Left renal cortex interstitium (tissue), 4 donors: Measurements from ENCODE around the gene SCN2A. TPM values are rescaled to one million over a fixed set of nuclear protein-coding genes. Genes with fewer than 3 reads are reported as not detected.

Experiments
- DNase-seq, 4 donors: peaks; one replicate each; pipeline ENCODE4 v3.0.0-alpha.2; 2013; ENCODE audit warnings: low read depth in 4 of 4, low spot score in 2 of 4, missing footprints in 1 of 4
- polyA plus RNA-seq, 4 donors: library from polyadenylated mRNA; unstranded; fragments of 120-200 nt; gene quantifications; one replicate each; pipeline ENCODE4 v1.2.1, GENCODE V29; 2013; ENCODE audit not compliant: insufficient read length in 4 of 4

The SCN2A gene
- polyA plus RNA-seq: 1 to 10 TPM; 1.6 to 4.7 (median 2.9) TPM

DNA sequence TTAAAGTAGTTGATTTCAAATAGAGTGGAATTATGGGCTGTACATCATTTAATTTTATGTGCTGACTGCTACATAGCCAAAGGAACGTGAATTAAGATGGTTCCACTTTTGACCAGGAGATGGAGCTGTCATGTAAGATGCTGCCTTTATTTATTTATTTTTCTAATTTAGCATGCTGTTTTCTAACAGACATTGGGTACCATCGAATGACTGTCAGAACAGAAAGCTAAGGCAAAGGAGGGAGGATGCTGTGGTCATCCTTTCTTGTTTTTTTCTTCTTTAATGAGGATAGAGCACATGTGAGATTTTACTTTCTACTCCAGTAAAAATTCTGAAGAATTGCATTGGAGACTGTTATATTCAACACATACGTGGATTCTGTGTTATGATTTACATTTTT is at the start of gene SCN2A:
Gene SCN2A, plus strand, starts transcription at position 185 of the 400 bp plus-strand sequence. CDS start 56,410 bp downstream, outside the sequence.
- DNase-seq: peak in 3 of 4 donors; percentile 13 to 31 (median 18)

DNA sequence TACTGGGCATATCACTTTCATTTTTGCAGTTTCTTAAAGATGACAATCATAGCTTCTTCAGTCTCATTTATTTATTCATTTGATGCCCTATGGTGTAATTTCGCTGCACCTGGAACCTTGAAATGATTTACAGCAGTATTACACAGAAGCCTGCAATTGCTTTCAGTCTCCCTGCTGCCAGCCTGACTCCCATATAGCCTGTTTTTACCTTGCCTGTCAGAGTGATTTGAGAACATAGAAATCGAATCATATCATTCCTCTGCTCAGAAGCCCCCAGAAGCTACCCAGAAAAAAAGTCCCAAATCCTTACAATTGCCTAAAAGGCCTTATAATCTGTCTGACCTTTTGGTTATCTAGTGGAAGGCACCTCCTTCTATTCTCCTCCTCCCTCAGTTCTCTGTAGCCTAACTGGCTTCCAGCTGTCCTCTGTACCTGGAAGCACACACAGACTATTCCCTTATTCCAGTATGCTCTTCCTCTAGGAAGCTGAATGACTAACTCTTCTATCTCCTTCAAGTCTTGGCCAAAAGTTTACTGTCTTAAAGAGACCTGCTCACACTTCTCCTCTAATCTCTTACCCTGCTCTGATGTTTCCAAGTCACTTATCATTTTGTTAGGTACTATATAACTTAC is 48.0 kb upstream of the SCN2A start:
- DNase-seq: no peak

DNA sequence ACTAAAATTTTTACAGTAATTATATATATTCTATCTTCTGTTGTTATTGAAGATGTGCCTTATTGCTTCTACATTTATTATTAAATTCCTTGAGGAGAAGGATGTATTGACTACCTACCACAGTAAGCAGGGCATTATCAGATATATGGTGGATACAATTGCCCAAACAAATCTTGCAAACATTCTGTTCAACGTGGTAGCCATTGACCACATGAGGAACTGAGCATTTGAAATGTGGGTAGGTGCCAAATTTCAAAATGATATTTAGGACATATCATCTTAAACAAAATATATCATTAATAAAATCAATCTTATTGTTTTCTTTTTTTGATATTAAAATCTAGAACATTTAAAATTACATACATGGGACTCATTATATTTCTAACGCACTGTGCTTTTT is 46.5 kb upstream of the SCN2A start:
- DNase-seq: no peak

DNA sequence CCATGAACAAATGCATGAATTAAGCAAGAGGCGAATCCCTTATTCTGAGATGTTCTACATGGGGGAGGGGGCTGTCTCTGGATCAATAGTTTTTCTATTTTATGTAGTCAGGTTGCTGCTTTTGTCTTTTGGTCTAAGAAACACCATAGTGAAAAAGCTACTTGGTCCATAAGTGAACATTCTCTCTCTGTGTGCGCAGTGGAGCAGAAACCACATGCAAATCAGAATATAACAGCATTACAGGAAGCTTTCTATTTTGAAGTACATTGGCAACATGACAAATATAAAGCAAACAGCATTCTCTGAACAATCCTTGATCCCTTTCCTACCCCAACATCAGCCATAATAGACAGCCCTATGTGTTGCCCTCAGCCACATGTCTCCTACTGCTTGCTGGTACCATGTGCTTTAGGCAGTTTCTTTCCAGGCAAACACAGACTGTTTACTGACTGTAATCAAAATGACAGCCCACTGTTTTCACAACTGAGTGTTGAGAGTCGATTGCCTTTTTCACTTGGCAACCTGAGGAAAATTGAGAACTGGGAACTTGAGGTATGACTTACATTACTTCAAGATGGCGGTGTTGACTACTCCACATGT is 45.9 kb upstream of the SCN2A start:
- no peak for DNase-seq

DNA sequence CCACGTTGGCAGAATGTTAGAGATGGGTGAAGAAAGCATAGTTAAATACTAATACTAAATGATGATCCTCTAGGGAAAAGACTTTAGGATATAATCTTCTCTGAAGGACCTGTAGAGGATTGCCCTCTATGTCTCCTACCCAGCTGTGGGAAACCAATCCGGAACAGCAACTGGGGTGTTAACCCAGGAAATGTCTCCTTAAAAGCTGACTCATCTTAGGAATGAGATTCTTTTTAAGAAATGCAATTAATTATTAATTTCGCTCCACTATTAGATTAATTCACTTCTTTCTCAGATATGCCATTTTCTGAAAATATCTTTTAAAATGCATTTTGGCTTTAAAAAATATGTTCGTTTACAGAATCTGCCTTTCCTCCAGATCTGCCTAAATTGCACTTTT is 42.8 kb upstream of the SCN2A start:
- DNase-seq: no peak

DNA sequence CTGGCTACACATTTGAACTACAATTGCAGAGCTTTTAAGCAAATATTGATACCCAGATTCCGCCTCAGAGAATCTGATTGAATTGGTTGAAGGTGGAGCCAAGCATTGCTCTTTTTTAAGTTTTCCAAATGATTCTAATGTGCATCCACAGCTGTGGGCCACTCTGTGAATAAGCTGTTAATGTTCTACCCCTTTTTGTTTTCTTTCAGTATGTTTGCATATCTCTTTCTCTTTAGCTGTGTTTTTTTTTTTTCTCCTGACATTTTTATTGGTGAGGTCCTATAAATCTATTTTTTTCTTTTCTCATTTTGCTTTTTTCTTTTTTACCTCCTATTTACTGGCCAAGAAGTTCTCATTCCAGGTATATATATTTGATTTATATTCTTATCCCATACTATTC is 41.9 kb upstream of the SCN2A start:
- no peak for DNase-seq

DNA sequence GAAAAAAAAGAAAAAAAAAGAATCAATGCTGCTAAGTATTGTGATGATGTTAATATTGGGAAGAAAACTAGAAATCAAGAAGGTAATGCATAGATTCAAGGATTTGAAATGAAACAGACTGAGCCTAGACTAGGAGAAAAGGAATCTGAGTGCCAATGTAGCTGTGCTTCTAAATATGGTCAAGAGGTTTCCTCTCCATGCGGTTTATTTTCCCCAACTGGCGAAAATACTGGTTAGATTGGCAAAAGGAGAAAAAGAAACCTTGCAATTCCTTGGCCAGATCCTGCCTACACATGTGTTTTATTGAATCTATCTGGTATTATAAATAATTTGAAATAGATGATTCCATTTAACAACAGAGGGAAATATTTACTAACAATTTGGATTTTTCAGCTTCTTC is 41.0 kb upstream of the SCN2A start:
- no peak for DNase-seq

DNA sequence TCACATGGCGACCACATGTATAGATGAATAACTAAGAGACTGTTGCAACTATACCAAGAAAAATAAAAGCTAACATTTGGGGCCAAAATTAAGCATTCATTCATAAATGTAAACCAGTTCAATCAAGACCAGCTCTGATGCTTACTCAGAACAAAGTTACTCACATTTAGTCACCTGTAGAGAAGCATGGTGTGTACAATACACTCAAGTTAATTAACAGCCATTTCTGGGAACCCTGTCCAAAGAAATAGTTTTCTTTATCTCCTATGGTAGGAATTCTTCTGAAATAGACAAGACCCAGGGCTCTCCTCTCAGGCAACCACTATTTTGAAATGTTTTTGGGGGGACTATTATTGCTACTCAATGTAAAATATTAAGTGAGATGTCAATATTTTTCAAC is 37.0 kb upstream of the SCN2A start:
- no peak for DNase-seq

DNA sequence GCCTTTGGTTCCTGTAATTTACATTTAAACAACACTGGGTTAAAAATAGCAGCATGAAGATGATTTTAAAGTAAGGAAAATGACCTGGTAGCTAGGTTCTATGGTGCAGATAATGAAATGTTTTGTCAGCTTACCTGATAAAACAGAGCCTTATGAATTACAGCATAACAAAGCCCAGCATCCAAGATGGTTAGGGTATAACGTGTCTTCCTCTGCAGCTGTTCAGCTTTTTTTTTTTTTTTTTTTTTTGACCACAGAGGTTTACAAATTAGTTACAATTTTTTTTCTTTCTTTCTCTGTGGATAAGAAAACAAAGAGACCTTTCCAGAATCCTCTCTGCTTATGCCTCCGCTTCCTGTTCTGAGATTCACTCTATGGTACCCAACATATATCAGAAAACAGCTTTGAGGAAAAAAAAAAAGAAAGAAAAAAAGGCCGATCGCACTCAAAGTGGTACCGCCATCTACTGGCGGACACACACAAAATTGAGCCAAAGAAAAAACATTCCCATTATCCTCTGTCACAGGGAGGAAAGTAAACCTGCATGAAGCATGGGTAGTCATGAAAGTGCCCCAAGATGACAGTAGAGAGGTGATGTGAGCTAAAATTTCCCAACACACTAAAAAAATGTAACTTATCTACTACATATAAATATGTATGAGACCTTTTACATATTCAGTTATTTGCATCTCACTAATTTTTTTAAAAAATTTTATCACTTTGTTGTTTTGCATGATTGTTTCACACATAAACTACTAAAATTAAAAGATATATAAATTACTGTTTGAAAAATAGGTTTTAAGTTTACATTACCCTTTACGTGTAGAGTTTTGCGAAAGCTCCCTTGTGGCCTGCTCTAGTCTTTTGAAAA is 35.3 kb upstream of the SCN2A start, which contains the start of gene SCN3A:
Gene SCN3A, minus strand, starts transcription at position 362 of the 871 bp plus-strand sequence. CDS start 27,656 bp downstream, outside the sequence.
- DNase-seq: peak in 3 of 4 donors; percentile 23 to 24 (median 24)

DNA sequence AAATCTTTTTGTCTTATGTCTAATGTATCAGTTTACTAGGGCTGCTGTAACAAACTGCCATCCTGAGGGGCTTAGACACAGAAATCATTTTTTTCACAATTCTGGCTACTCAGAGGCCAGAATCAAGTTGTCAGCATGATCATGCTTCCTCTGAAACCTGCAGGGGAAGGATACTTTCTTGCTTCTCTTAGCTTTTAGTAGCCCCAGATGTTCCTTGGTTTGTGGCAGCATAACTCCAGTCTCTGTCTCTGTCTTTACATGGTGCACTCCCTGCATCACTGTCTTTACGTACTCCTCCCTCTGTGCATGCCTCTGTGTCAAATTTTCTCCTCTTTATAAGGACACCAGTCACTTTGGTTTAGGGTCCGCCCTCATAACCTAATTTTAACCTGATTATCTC is 33.3 kb upstream of the SCN2A start:
- no peak for DNase-seq

DNA sequence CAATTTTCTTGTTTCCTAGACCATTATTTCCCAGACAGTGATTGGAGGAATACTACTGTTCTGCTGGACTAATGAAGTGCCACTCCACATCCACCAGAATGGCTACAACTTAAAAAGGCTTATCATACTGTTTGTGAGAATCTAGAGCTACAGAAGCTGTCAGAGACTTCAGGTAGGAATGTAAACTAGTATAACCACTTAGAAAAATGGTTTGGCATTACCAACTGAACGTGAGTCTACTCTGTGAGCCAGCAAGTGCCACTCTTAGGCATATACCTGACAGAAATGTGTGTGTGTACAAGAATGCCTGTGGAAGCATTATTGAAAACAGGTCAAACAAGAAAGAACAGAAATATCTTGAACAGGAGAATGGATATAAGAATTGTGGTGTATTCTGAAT is 31.1 kb upstream of the SCN2A start:
- DNase-seq: no peak

DNA sequence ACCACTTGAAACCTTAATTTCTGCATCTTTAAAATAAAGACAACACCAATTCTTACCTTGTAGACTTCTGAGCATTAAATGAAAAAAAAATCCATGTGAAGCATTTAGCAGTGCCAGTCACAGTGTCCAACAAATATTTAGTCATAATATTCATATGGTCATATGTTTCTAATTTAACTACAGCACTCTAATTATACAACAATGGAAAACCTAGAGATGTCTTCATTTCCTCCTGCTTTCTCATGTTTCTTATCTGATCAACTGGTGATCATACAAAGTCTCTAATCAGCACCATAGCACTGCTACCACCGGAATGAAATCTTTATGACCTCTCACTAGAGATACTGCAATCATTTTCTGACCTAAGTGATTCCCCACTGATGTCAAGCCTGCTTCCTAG is 25.1 kb upstream of the SCN2A start:
- no peak for DNase-seq

DNA sequence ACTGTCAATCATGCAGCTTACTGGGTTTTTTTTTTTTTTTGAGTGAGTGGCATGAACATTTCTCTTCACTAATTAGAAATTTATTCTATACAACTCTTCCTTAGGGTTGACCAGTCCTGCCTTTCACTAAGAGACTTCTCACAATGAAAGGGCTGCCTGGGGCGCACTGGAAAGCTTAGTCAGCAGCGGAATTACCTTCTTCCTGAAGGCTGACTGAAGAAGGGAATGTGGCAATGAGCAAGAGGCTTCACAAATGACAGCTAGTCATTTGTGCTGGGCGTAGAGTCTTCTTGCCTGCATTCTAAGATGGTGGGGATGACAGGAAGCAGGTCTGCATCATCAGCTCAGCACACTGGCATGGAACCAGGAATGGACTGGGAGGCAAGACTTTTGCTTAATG is 19.7 kb upstream of the SCN2A start:
- DNase-seq: no peak

DNA sequence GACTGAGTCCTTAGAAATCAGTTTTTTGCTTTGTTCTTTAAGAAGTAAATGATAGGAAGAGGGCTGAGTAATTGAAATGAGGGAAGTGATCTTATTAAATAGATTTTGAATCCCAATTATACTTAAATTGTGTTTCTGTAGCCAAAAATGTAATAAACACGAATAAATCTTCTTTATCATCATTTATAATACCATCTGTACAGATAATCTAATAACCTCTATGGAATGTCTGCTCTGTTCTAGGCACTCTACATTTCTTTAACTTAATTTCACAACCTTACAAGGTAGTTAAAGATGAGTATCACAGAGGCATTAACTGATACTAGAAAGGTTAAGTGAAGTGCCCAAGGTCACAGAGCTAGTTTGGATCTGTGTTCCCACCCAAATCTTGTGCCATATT is 14.3 kb upstream of the SCN2A start:
- no peak for DNase-seq

DNA sequence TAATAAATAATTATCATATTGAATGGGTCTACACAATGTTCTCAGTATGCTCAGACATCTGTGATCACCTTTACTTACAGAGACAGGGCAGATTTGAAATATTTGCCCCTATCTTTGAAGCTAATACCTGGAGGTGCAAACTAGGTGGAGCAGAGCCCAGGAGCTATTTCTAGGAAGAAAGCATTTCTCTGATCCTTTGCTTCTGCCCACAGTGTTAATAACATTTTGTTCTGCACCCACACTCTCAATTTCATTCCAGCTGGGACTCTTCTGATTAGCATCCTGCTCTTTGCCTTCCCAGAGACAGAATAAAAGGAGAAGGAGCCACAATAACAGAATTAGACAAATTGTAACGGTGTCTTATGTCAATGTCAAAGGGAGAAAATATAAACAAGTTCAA is 11.6 kb upstream of the SCN2A start:
- DNase-seq: no peak

DNA sequence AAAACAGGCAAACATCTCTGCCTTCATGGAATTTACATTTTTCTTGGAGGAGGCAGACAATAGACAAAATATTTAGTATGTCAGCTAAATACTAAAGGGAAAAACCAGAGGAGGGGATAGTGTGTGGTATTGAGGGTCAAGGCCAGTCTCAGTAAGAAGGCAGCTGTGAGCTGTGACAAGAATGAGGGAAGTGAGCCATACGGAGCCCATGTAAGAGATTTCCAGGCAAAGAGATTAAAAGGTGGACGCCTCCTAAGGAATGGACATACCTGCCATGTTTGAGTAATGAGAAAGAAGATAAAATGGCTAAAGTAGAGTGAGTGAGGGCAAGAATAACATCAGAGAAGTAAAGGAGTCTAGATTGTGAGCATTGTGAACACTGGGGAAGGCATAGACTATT is 2.2 kb upstream of the SCN2A start:
- no peak for DNase-seq

DNA sequence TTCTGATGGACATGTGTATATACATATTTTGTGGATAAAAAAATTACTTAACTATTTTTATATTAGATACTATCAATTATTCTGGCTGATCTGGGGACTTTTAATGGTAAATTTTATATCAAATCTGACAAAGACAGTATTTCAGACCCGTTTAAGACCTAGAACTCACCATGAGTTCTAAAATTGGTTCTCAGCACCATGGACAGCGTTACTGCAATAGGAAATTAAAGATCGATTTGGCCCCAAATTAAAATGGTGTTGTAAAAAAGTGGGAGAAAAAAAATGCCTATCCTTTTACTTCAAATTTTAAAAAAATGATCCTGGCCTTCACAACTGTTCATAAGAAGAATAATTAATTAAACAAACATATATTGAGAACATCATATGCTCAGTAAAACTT is 919 bp upstream of the SCN2A start:
- DNase-seq: peak in 2 of 4 donors; percentile 7 to 21

DNA sequence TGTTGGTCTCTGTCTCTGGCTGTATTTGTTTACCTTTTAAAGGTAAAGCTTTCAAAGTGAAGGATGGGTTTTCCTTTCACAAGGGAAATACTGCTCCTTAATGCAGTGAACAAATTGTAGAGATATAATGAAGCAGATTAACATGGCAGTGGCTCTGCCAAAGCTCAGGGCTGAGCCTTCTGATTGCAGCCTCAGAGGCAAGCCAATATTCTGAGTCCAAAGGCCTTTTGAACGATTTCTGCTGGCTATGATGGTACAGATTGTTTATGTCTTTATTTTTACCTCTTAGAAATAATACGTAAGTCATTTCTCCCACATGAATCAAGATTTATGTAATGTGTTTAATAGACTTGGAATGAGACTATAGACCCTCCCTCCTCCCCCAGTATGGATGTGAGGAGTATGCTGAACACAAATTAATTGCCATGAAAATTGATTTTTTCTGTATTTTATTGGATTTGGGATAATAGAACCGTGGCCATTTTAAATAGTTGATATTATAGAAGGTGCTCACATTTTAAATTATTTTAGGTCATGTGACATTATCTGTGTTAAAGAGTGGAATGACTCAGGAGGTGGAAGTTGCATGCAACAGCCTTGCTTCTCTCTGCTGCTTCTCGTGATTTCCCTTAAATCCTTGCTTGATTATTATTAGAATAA is 772 bp downstream of the SCN2A start:
- DNase-seq: no peak

DNA sequence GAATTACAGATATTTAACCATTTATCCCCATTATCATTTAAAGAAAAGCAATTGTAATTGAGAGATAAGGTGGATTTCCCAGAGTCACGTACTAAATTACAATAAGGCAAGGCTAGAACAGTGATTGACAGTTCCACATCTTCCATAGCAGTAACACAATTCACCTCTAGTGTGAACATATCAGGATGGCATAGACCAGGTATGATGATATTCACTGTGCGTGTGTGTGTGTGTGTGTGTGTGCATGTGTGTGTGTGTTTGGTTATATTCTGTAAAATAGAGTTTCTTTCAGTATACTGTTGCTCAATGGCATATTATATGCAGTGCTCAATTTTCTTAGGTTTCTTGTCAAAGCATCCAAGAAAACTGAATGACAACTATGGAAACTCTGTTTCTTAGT is 1.7 kb downstream of the SCN2A start:
- DNase-seq: no peak

DNA sequence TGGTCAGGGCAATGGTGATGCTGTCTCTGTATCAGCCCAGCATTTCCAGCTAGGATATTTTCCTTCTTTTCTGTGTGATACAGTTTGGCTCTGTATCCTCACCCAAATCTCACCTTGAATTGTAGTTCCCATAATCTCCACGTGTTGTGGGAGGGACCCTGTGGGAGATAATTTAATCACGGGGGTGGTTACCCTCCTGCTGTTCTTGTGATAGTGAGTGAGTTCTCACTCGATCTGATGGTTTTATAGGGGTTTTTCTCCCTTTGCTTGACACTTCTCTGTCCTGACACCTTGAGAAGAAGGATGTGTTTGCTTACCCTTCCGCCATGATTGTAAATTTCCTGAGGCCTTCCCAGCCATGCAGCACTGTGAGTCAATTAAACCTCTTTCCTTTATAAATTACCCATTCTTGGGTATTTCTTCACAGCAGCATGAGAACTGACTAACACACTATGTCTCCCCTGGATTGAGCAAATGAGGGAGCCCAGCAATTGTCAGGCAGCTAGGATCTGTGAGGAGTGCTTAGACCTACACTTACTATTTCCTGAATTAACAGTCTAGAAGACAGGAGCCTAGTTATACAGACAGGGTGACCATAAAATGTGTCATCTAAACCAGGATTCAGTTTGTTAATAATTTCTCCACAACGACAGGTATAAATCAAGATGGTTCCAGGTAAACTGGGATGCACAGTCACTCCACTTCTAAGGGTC is 6.0 kb downstream of the SCN2A start:
- no peak for DNase-seq
